Glomerular visceral epithelial cell (primary cell): ENCODE results near the gene CFAP53.

Experiments used
- DNase-seq: peaks from one replicate; pipeline ENCODE4 v3.0.0-alpha.2; 2016; ENCODE audit errors: extremely low spot score

The CFAP53 gene

DNA sequence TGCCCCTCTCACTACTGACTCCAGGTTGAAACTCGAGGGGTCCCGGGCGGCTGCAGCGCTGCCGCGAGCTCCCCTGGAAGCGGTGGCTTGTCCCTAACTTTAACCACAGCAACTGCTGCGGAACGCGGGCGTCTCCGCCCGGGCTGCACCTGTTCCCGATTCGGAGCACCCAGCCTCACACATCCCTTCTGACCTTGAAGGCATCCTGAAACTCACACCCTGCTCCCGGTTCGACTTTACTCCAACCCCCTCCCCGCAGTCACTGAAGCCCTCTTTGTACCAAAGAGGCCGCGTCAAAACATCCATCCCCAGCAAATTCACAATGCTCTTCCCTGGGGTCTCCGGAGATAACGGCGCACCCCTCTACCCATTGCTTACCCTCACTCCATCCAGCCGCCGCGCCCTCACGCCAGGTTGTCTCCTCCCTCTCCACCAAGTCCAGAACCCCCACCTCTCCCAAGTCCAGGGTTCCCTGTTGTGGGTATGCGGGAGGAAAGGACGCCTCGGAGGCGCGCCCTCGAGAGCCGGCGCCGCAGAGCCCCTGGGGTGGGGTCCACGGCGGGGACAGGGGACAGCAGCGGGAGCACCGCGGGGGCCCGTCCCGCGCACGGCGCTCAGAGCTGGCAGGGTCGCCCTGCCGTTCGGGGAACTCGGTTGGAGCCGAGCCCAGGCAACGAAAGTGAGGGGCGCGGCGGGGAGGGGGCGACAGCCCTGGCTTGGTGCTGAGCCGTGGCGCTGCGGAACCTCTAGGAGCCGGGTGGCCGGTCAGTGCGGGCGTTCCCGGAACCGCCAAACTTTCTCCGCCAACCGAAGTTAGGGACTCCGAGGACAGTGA is 72.3 kb downstream of the CFAP53 start:
- DNase-seq = no peak

GRCh38 chr18:50192995-50193795 is 73.1 kb downstream of the CFAP53 start:
- DNase-seq = no peak

DNA sequence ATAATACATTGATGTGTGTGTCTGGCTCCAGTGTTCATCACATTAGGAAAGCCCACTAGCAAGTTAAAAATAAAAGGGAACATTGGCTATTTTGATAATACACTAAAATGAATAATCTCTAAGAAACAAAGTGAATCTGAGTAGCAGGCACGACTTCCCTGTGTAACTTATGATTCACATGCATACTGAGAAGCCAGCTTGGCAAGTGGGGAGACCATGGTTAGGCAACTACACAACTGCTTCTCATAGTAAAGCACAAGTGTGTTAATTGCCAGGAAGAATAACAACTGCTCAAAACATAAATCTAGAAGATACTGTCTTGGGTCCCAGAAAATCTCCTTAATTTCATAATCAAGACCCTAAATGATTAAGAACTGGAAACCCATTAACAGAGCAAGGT is 75.4 kb downstream of the CFAP53 start:
- DNase-seq = no peak

DNA sequence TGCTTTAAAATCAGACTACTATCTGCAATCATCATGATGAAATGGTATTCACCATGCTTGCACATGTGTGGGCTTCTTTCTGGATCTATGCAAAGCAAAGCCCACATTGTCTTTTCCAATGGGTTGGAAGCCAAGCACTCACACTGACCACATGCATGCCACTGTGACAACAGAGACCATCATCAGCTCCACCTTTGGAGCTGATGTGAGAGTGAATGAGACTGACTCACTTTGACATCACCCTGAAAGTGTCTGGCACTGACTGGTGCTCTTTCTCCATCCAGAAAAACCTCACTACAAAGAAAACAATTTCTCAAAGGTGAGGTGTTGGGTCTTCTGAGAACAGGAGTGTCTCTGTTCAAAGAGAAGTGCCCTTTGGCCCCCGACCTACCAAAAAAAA is 76.1 kb downstream of the CFAP53 start:
- DNase-seq = no peak

DNA sequence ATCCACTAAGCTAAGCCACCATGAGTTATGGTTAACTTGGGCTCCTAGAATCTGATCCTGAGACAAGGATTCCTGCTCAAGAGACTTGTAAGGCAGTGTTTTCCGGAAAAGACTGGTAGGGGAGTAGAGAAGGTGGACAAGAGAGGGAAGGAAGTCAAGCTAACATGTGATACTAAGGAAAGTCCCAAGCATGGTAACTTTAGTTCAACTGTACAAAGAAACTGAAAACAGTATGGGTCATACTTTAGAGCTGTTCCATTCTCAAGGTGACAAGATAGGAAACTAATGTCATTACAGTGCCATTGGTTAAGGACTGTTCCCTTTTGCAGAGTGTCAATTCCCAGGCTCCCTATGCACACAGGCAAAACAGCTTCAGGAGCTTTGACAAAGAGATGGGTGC is 77.1 kb downstream of the CFAP53 start:
- DNase-seq = no peak

GRCh38 chr18:50188652-50189051 is 77.6 kb downstream of the CFAP53 start:
- no peak for DNase-seq

DNA sequence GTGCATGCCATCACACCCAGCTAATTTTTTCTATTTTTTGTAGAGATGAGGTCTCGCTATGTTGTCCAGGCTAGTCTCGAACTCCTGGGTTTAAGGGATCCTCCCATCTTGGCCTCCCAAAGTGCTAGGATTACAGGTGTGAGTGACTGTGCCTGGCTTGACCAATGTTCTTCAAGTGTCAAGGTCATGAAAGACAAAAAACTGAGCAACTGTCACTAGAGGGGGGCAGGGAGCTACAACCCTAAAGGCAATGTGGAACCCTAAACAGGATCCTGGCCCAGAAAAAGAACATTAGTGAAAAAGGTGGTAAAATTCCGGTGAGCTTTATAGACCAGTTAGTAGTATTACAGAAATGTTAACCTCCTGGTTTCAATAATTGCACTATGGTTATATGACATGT is 78.6 kb downstream of the CFAP53 start:
- DNase-seq = no peak

DNA sequence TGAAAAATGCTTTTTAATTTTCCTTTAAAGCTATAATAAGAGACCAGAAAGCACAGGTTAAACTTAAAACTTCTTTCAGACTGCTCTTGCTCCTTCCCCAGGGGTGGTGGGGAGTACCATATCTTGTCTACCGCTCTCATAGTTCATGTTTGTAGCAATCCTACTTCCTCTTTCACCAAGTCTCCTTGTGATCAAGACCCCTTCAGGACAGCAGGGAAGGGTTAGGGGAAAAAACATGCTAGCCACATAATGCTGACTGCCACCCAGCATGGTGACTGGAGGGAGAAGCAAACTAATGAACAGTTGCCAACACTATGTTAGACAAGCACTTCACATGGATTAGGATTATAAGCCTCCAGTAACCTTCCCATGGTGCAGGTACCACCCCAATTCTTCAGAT is 79.9 kb downstream of the CFAP53 start:
- DNase-seq = no peak

DNA sequence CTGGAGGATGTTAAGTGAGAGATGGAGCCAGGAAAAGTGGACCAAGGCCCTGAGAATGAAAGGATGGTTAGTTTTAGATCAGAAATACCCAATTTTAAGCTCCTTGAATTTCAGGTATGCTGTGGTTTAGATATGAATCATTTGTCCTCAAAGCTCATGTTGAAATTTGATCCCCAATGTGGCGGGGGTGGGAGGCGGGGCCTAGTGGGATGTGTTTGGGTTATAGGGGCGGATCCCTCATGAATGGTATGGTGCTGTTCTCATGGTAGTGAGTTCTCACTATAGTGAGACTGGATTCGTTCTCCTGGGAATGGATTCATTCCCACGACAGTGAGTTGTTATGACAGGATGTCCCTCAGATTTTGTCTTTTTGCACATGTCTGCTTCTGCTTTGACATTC is 82.7 kb downstream of the CFAP53 start:
- peak; percentile 61 for DNase-seq

DNA sequence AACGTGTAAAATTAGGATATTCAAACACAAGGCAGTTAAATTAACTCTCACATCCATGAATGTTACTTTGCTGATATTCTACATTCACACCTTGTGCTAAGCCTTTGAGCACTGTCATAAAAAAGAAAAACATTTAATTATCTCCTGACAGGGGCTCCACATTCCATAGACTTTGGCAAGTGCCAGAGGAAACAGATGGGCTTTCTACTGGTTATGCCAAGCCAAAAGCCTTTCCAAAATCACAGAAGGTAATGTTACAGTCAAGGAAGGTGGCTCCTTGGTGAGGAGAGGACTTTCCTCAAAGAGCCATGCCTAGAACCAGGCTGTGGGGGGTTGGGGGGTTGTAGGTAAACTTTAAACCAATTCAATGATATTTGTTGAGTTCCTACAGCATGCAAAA is 83.8 kb downstream of the CFAP53 start:
- no peak for DNase-seq

GRCh38 chr18:50181590-50181989 is 84.7 kb downstream of the CFAP53 start:
- DNase-seq = no peak

DNA sequence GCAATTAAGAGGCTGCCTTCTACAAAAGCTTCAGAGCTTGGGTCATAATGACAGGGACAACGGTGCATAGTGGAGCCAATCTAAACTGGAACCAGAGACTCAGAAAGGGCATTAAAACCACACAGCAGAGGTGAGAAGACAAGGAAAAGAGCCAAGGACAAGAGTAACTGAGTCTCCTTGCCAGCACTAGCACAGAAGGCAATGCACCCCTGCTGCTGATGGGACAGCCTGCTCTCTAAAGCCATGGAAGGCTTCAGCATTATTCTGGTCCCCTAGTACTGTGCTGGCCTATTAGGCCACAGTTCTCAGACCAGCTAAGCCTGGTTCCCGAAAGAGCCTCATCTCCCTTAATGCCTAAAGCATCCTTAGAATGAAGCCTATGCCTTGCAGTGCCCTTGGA is 86.8 kb downstream of the CFAP53 start:
- no peak for DNase-seq

DNA sequence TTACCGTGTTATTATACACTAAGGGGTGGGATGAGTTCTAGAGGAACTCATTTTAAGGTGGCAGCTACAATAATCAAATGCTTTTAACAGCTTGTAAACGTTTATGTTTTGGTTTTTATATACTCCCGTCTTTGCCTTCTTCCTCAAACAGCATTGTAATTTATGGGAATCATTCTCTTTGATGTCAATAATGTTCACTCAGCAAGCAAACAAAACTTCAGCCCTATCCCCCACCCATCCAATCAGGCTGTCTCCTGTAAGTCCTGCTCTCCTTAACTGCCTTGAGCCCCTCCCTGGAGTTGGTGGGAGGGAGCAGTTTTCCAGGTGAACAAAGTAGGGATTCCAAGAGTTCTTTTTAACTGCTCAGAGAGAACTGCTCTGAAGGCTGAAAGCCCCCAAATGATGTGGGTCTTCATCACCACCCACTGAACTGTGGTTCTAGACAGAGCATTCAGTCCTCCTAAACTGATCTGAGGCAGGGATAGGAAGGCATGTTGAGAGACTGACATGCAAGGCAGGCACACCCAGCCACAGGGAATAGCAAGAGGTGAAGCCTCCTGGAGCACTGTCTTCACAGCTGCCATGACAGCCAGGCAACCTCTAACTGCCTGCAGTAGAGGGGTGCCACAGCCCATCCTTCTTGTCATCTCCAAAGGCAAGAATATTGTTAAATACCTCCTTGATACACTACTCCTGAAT is 88.9 kb downstream of the CFAP53 start:
- no peak for DNase-seq
